Stimulated activated memory B cell treated with anti-CD40 and anti-IgM and Interleukin-4, amounts not matched to agents 10 μg/mL and 1 μg/mL and 100 μg/mL, for 72 hours (primary cell): Measurements from ENCODE around the gene ST7.

Experiments used
- ATAC-seq: fragments of 150-1000 bp; cut with Tn5 transposase; 2 replicates; pipeline ENCODE4 v1.10.0; 2021
- H3K27ac Mint-ChIP-seq: one replicate; pipeline ENCODE4 v1.8.0; 2022; ENCODE audit warnings: mild to moderate bottlenecking, mixed read lengths
- H3K27me3 Mint-ChIP-seq: one replicate; pipeline ENCODE4 v1.8.0; 2022; ENCODE audit warnings: mixed read lengths
- H3K36me3 Mint-ChIP-seq: one replicate; pipeline ENCODE4 v1.8.0; 2022; ENCODE audit warnings: mixed read lengths
- H3K4me1 Mint-ChIP-seq: one replicate; pipeline ENCODE4 v1.8.0; 2022; ENCODE audit warnings: mixed read lengths
- H3K4me3 Mint-ChIP-seq: one replicate; pipeline ENCODE4 v1.8.0; 2022; ENCODE audit warnings: mild to moderate bottlenecking, moderate library complexity, mixed read lengths
- H3K9me3 Mint-ChIP-seq: one replicate; pipeline ENCODE4 v1.8.0; 2022; ENCODE audit warnings: mixed read lengths

The ST7 gene

DNA sequence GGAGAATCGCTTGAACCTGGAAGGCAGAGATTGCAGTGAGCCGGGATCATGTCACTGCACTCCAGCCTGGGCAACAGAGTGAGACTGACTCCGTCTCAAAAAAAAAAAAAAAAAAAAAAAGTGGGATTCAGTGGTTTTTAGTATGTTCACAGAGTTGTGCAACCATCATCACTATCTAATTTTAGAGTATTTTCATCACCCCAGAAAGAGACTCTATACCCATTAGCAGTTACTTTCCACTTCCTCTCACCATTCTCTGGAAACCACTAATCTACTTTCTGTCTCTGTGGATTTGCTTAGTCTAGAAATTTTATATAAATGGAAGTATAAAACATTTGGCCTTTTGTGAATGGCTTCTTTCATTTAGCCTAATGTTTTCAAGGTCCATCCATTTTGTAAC is 113.4 kb downstream of the ST7 start:
- no peak for ATAC-seq
- H3K27me3 Mint-ChIP-seq: no peaks in the 10 kb centered on the region
- H3K4me3 Mint-ChIP-seq: no peak overlapping the region
- peaks cover 7% of the 10 kb centered on the region for H3K36me3 Mint-ChIP-seq
- peak overlapping the region; percentile 45 for H3K27ac Mint-ChIP-seq
- H3K4me1 Mint-ChIP-seq: peaks cover 34% of the 10 kb centered on the region
- H3K9me3 Mint-ChIP-seq: no peaks in the 10 kb centered on the region

GRCh38 chr7:117067340-117067739 is 114.0 kb downstream of the ST7 start:
- no peak for ATAC-seq
- H3K9me3 Mint-ChIP-seq: no peaks in the 10 kb centered on the region
- no peaks in the 10 kb centered on the region for H3K27me3 Mint-ChIP-seq
- peak overlapping the region; percentile 45 for H3K27ac Mint-ChIP-seq
- no peak overlapping the region for H3K4me3 Mint-ChIP-seq
- peaks cover 34% of the 10 kb centered on the region for H3K4me1 Mint-ChIP-seq
- peaks cover 7% of the 10 kb centered on the region for H3K36me3 Mint-ChIP-seq

DNA sequence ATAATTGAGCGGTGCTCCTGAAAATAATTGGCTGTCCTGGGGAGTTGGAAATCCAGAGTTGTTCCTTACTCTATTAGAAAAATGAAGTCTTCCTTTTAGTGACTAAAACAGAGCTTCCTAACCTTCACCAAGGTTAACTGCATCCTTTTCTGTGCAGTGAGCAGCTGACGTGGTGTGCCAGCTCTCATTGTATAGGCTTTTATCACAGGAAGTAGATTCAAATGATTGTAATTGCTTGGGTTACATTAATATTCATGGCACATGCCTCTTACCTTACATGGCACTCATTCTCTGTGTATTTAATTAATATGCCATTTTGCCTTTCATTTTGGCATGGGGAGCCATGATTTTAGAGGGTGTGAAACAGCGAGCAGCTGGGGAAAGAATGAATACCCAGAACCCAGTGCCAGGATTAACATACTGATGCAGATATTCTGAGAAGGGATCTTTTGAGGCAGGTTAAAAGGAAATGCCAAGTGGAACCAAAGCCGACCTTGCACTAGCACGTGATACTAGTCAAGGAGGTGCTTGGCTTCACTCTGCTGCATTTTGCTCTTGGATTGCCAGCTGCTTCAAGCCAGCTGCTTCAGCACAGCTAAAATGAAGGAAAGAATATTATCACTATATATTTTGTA is 115.3 kb downstream of the ST7 start:
- H3K9me3 Mint-ChIP-seq: no peaks in the 10 kb centered on the region
- ATAC-seq: peak; percentile 27
- no peaks in the 10 kb centered on the region for H3K27me3 Mint-ChIP-seq
- peaks cover 38% of the 10 kb centered on the region for H3K4me1 Mint-ChIP-seq
- H3K4me3 Mint-ChIP-seq: no peak overlapping the region
- no peak overlapping the region for H3K27ac Mint-ChIP-seq
- peaks cover 7% of the 10 kb centered on the region for H3K36me3 Mint-ChIP-seq

GRCh38 chr7:117069379-117069778 is 116.1 kb downstream of the ST7 start:
- Mint-ChIP-seq H3K27me3 (no peaks in the 10 kb centered on the region), H3K4me1 (peaks cover 38% of the 10 kb centered on the region), H3K36me3 (peaks cover 7% of the 10 kb centered on the region), H3K4me3 (no peak overlapping the region), H3K9me3 (no peaks in the 10 kb centered on the region), H3K27ac (no peak overlapping the region)
- ATAC-seq: no peak

GRCh38 chr7:117071551-117071950 is 118.2 kb downstream of the ST7 start:
- Mint-ChIP-seq H3K4me1 (peaks cover 26% of the 10 kb centered on the region), H3K27ac (no peak overlapping the region), H3K4me3 (no peak overlapping the region), H3K27me3 (no peaks in the 10 kb centered on the region), H3K36me3 (peaks cover 6% of the 10 kb centered on the region), H3K9me3 (no peaks in the 10 kb centered on the region)
- no peak for ATAC-seq

GRCh38 chr7:117072620-117073118 is 119.4 kb downstream of the ST7 start:
- H3K36me3 Mint-ChIP-seq: peaks cover 6% of the 10 kb centered on the region
- ATAC-seq: no peak
- no peak overlapping the region for H3K4me3 Mint-ChIP-seq
- H3K4me1 Mint-ChIP-seq: peaks cover 15% of the 10 kb centered on the region
- H3K9me3 Mint-ChIP-seq: no peaks in the 10 kb centered on the region
- H3K27me3 Mint-ChIP-seq: no peaks in the 10 kb centered on the region
- H3K27ac Mint-ChIP-seq: no peak overlapping the region

GRCh38 chr7:117074378-117074777 is 121.1 kb downstream of the ST7 start:
- H3K36me3 Mint-ChIP-seq: peaks cover 6% of the 10 kb centered on the region
- no peaks in the 10 kb centered on the region for H3K27me3 Mint-ChIP-seq
- peaks cover 5% of the 10 kb centered on the region for H3K4me1 Mint-ChIP-seq
- H3K27ac Mint-ChIP-seq: no peak overlapping the region
- ATAC-seq: no peak
- no peaks in the 10 kb centered on the region for H3K9me3 Mint-ChIP-seq
- H3K4me3 Mint-ChIP-seq: no peak overlapping the region

- peaks cover 5% of the 10 kb centered on the region for H3K4me1 Mint-ChIP-seq
- H3K27me3 Mint-ChIP-seq: no peaks in the 10 kb centered on the region
- no peak overlapping the region for H3K27ac Mint-ChIP-seq
- no peak overlapping the region for H3K4me3 Mint-ChIP-seq
- ATAC-seq: no peak
- H3K36me3 Mint-ChIP-seq: peaks cover 6% of the 10 kb centered on the region
- no peaks in the 10 kb centered on the region for H3K9me3 Mint-ChIP-seq
Measured at GRCh38 chr7:117075934-117076333, 122.6 kb downstream of the ST7 start.

DNA sequence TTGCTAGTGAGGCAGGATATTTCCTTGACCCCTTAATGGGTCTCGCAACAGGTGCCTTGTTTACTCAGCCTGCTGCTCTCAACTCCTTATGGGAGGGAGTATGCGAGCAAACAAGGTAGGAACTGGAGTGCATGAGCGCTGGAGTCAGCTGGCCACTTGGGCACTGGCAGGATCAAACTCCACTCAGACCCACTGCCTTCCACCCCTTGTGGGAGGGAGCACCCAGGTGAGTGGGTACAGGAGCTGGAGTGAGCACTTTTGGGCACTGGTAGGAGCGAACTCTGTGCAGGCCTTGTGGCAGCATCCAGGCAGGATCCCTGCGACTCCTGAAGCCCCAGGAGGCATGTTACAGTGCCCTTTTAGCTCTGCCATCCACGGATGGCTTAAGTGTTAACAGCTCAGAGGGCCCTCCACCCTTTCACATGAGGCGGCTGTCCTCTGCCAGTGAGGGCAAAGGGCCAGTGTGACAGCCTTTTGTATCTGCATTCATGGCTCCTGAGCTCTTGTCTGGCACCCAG is 123.2 kb downstream of the ST7 start:
- Mint-ChIP-seq H3K9me3 (no peaks in the 10 kb centered on the region), H3K4me1 (peaks cover 6% of the 10 kb centered on the region), H3K27ac (no peak overlapping the region), H3K27me3 (no peaks in the 10 kb centered on the region), H3K4me3 (no peak overlapping the region), H3K36me3 (peaks cover 6% of the 10 kb centered on the region)
- ATAC-seq: no peak

GRCh38 chr7:117077658-117078057 is 124.4 kb downstream of the ST7 start:
- Mint-ChIP-seq H3K27me3 (no peaks in the 10 kb centered on the region), H3K36me3 (peaks cover 6% of the 10 kb centered on the region)

GRCh38 chr7:117082647-117083046 is 129.3 kb downstream of the ST7 start:
- Mint-ChIP-seq H3K27me3 (no peaks in the 10 kb centered on the region), H3K4me1 (peaks cover 23% of the 10 kb centered on the region), H3K4me3 (no peak overlapping the region), H3K36me3 (no peaks in the 10 kb centered on the region), H3K9me3 (no peaks in the 10 kb centered on the region), H3K27ac (no peak overlapping the region)
- no peak for ATAC-seq

More at GRCh38 chr7:117077658-117078057, 124.4 kb downstream of the ST7 start:
- Mint-ChIP-seq H3K9me3 (no peaks in the 10 kb centered on the region), H3K4me1 (peaks cover 8% of the 10 kb centered on the region), H3K27ac (no peak overlapping the region), H3K4me3 (no peak overlapping the region)
- no peak for ATAC-seq

DNA sequence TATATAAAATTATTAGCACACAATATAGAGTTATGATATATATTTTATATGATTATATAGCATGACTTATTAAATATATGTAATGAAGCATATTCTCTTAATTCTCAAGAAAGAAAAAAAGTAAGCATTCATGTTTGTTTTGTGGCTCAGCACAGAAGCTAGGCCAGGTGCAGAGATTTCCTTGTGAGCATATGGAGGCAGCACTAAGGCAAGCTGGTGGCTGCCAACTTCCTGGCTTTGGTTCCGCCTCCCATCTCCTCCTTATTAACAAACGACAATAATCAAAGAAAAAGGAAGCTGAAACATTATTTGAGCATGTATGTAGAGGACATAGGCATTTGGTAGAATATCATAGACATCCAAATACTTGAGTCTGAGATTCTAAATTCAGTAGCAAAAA is 130.3 kb downstream of the ST7 start:
- Mint-ChIP-seq H3K9me3 (no peaks in the 10 kb centered on the region), H3K36me3 (no peaks in the 10 kb centered on the region), H3K4me1 (peaks cover 29% of the 10 kb centered on the region), H3K27ac (no peak overlapping the region), H3K4me3 (no peak overlapping the region), H3K27me3 (no peaks in the 10 kb centered on the region)
- ATAC-seq: no peak

- H3K4me3 Mint-ChIP-seq: no peak overlapping the region
- H3K27me3 Mint-ChIP-seq: no peaks in the 10 kb centered on the region
- peaks cover 29% of the 10 kb centered on the region for H3K4me1 Mint-ChIP-seq
- no peak overlapping the region for H3K27ac Mint-ChIP-seq
- no peaks in the 10 kb centered on the region for H3K9me3 Mint-ChIP-seq
- ATAC-seq: no peak
- H3K36me3 Mint-ChIP-seq: no peaks in the 10 kb centered on the region
Measured at GRCh38 chr7:117084286-117084685, 131.0 kb downstream of the ST7 start.

GRCh38 chr7:117085275-117085674 is 132.0 kb downstream of the ST7 start:
- H3K27me3 Mint-ChIP-seq: no peaks in the 10 kb centered on the region
- H3K36me3 Mint-ChIP-seq: no peaks in the 10 kb centered on the region
- H3K27ac Mint-ChIP-seq: no peak overlapping the region
- ATAC-seq: no peak
- H3K4me3 Mint-ChIP-seq: no peak overlapping the region
- peaks cover 29% of the 10 kb centered on the region for H3K4me1 Mint-ChIP-seq
- no peaks in the 10 kb centered on the region for H3K9me3 Mint-ChIP-seq

GRCh38 chr7:117085769-117086463 is 132.6 kb downstream of the ST7 start:
- no peak for ATAC-seq
- Mint-ChIP-seq H3K9me3 (no peaks in the 10 kb centered on the region), H3K4me3 (no peak overlapping the region)

DNA sequence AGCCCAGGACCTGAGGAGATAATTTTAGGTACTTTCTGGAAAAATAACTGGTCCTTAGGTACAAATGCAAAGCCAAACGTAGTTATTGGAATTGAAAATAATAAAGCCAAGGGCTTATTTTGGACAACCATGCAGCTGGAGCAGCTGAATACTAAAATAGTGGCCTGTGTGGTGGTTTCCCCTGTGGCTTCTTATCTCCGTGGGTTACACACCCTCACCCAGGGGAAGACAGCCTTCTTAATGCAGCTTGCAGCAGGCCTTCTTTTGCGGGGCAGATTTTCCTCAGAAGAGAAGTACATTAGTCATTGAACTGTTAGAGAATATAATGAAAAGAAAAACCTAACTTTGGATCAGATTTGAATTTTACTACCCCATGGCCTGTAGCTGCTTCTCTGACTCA is 133.5 kb downstream of the ST7 start:
- Mint-ChIP-seq H3K4me1 (peaks cover 26% of the 10 kb centered on the region), H3K27ac (no peak overlapping the region), H3K9me3 (no peaks in the 10 kb centered on the region), H3K36me3 (no peaks in the 10 kb centered on the region), H3K4me3 (no peak overlapping the region), H3K27me3 (no peaks in the 10 kb centered on the region)
- no peak for ATAC-seq

More at GRCh38 chr7:117085769-117086463, 132.6 kb downstream of the ST7 start:
- Mint-ChIP-seq H3K27ac (no peak overlapping the region), H3K36me3 (no peaks in the 10 kb centered on the region), H3K27me3 (no peaks in the 10 kb centered on the region), H3K4me1 (peaks cover 29% of the 10 kb centered on the region)
